OCI-LY3 (cell line): ENCODE measurements around the gene FANCC.

Source experiments
- CTCF ChIP-seq: fragments of 200-600, 300-600 bp; sonication (generic); IDR thresholded peaks from 2 replicates; pipeline ENCODE4 v1.5.1; 2014; ENCODE audit warnings: antibody characterized with exemption, low read length, low read depth
- EZH2phosphoT487 ChIP-seq: fragments of 200-600 bp; shearing (Covaris generic); IDR thresholded peaks from 2 replicates; pipeline ENCODE4 v1.6.1; 2018; ENCODE audit warnings: antibody characterized with exemption, mixed run types, low read depth

GRCh38 chr9:95360866-95361265 lies 43.4 kb upstream of the FANCC start:
- TF ChIP-seq CTCF (no peak), EZH2phosphoT487 (no peak)
